DOHH2 (cell line): ENCODE measurements around the gene ADAMTS7.
"Not testable (repeated sequence)": the region's sequence is repeated elsewhere in the genome, so short reads cannot be mapped to it uniquely, and the experiment has no call there.

Source experiments
- H3F3A ChIP-seq: fragments of 200-600 bp; sonication (generic), shearing (Covaris generic); 2 replicates; pipeline ENCODE4 v1.6.0; 2016; ENCODE audit warnings: antibody characterized with exemption, mild to moderate bottlenecking; ENCODE audit not compliant: control insufficient read depth, insufficient read depth
- H3K27ac ChIP-seq: fragments of 200-600 bp; sonication (generic); 2 replicates; pipeline ENCODE4 v1.5.1; 2014; ENCODE audit warnings: low read depth, mild to moderate bottlenecking, low read length, moderate library complexity
- H3K27me3 ChIP-seq: fragments of 200-600 bp; sonication (generic); 2 replicates; pipeline ENCODE4 v1.6.1; 2014; ENCODE audit warnings: mild to moderate bottlenecking, low read length, mixed read lengths; ENCODE audit not compliant: control insufficient read depth
- H3K36me3 ChIP-seq: fragments of 200-600 bp; sonication (generic); 2 replicates; pipeline ENCODE4 v1.6.1; 2014; ENCODE audit warnings: mild to moderate bottlenecking, low read length, moderate library complexity, mixed read lengths; ENCODE audit not compliant: control insufficient read depth
- H3K4me1 ChIP-seq: fragments of 200-600 bp; sonication (generic); 2 replicates; pipeline ENCODE4 v1.6.1; 2014; ENCODE audit warnings: mild to moderate bottlenecking, low read length, mixed read lengths; ENCODE audit not compliant: control insufficient read depth
- H3K4me2 ChIP-seq: fragments of 200-600 bp; sonication (generic); 2 replicates; pipeline ENCODE4 v1.6.0; 2014; ENCODE audit warnings: mild to moderate bottlenecking, low read length, moderate library complexity
- H3K4me3 ChIP-seq: fragments of 200-600 bp; sonication (generic); 2 replicates; pipeline ENCODE4 v1.5.1; 2014; ENCODE audit warnings: mild to moderate bottlenecking, low read length, mixed read lengths
- H3K79me2 ChIP-seq: fragments of 200-600 bp; sonication (generic); 2 replicates; pipeline ENCODE4 v1.6.1; 2014; ENCODE audit warnings: mild to moderate bottlenecking, low read length, mixed read lengths; ENCODE audit not compliant: control insufficient read depth
- H3K9me2 ChIP-seq: fragments of 200-600 bp; sonication (generic); replicated peaks from 2 replicates; pipeline ENCODE4 v1.6.1; 2014; ENCODE audit warnings: mild to moderate bottlenecking, low read length, mixed read lengths; ENCODE audit not compliant: control insufficient read depth
- H3K9me3 ChIP-seq: fragments of 200-600 bp; sonication (generic); 2 replicates; pipeline ENCODE4 v1.6.1; 2014; ENCODE audit warnings: antibody characterized with exemption, low read length, mixed read lengths; ENCODE audit not compliant: control insufficient read depth, insufficient read depth
- H4K20me1 ChIP-seq: fragments of 200-600 bp; sonication (generic); 2 replicates; pipeline ENCODE4 v1.6.0; 2014; ENCODE audit warnings: low read depth, mild to moderate bottlenecking, antibody characterized with exemption, low read length, moderate library complexity; ENCODE audit not compliant: control insufficient read depth, insufficient read depth
- CTCF ChIP-seq: fragments of 200-600 bp; sonication (generic); IDR thresholded peaks from one replicate; pipeline ENCODE4 v1.5.1; 2014; ENCODE audit warnings: antibody characterized with exemption, mild to moderate bottlenecking, low read depth, low read length; ENCODE audit not compliant: poor library complexity, severe bottlenecking
- EZH2phosphoT487 ChIP-seq: fragments of 200-600 bp; sonication (generic); IDR thresholded peaks from 2 replicates; pipeline ENCODE4 v1.6.1; 2017; ENCODE audit warnings: borderline replicate concordance, mild to moderate bottlenecking, antibody characterized with exemption, low read length, moderate library complexity, mixed read lengths

ADAMTS7 gene

GRCh38 chr15:78807359-78807758 lies 3.9 kb downstream of the ADAMTS7 start:
- Histone ChIP-seq H3K27ac (no peak overlapping the region), H3K4me1 (peaks cover 16% of the 10 kb centered on the region), H3K79me2 (no peaks in the 10 kb centered on the region), H3K27me3 (peaks cover 34% of the 10 kb centered on the region), H3K9me2 (no peaks in the 10 kb centered on the region), H3K4me3 (no peak overlapping the region), H4K20me1 (no peaks in the 10 kb centered on the region), H3K4me2 (no peak overlapping the region), H3F3A (no peaks in the 10 kb centered on the region), H3K36me3 (no peaks in the 10 kb centered on the region), H3K9me3 (no peaks in the 10 kb centered on the region)
- TF ChIP-seq CTCF (no peak), EZH2phosphoT487 (no peak)

- H3K4me2 ChIP-seq = no peak overlapping the region
- H3K9me2 ChIP-seq = no peaks in the 10 kb centered on the region
- H3K27me3 ChIP-seq = peaks cover 8% of the 10 kb centered on the region
- H3K36me3 ChIP-seq = no peaks in the 10 kb centered on the region
- no peaks in the 10 kb centered on the region for H3K9me3 ChIP-seq
- no peaks in the 10 kb centered on the region for H4K20me1 ChIP-seq
- H3K4me1 ChIP-seq = no peaks in the 10 kb centered on the region
- H3K79me2 ChIP-seq = no peaks in the 10 kb centered on the region
- TF ChIP-seq EZH2phosphoT487 (no peak), CTCF (no peak)
- no peak overlapping the region for H3K27ac ChIP-seq
- H3K4me3 ChIP-seq = no peak overlapping the region
- no peaks in the 10 kb centered on the region for H3F3A ChIP-seq
Measured at GRCh38 chr15:78804391-78804792, 6.9 kb downstream of the ADAMTS7 start.

GRCh38 chr15:78800806-78801205 lies 10.5 kb downstream of the ADAMTS7 start:
- Histone ChIP-seq H3K4me1 (no peaks in the 10 kb centered on the region), H3K36me3 (no peaks in the 10 kb centered on the region), H3K4me2 (no peak overlapping the region), H3K27me3 (no peaks in the 10 kb centered on the region), H4K20me1 (no peaks in the 10 kb centered on the region), H3K4me3 (no peak overlapping the region), H3K9me2 (no peaks in the 10 kb centered on the region), H3K79me2 (no peaks in the 10 kb centered on the region), H3K9me3 (no peaks in the 10 kb centered on the region), H3F3A (no peaks in the 10 kb centered on the region), H3K27ac (no peak overlapping the region)
- no peak for TF ChIP-seq CTCF
- no peak for TF ChIP-seq EZH2phosphoT487

GRCh38 chr15:78800189-78800588 lies 11.1 kb downstream of the ADAMTS7 start:
- no peaks in the 10 kb centered on the region for H3K36me3 ChIP-seq
- no peaks in the 10 kb centered on the region for H3K9me3 ChIP-seq
- H3K4me3 ChIP-seq = no peak overlapping the region
- H3K9me2 ChIP-seq = no peaks in the 10 kb centered on the region
- H3F3A ChIP-seq = no peaks in the 10 kb centered on the region
- H3K79me2 ChIP-seq = no peaks in the 10 kb centered on the region
- no peak overlapping the region for H3K27ac ChIP-seq
- no peaks in the 10 kb centered on the region for H3K4me1 ChIP-seq
- TF ChIP-seq CTCF (no peak), EZH2phosphoT487 (no peak)
- no peak overlapping the region for H3K4me2 ChIP-seq
- no peaks in the 10 kb centered on the region for H4K20me1 ChIP-seq
- H3K27me3 ChIP-seq = no peaks in the 10 kb centered on the region

GRCh38 chr15:78799102-78799501 lies 12.2 kb downstream of the ADAMTS7 start:
- H3F3A ChIP-seq = not testable (repeated sequence)

More at GRCh38 chr15:78799102-78799501, 12.2 kb downstream of the ADAMTS7 start:
- not testable (repeated sequence) for H3K9me2 ChIP-seq, H3K4me2 ChIP-seq, H3K4me3 ChIP-seq, H3K4me1 ChIP-seq, H3K36me3 ChIP-seq, H3K27ac ChIP-seq, H3K79me2 ChIP-seq, H3K9me3 ChIP-seq, H4K20me1 ChIP-seq, H3K27me3 ChIP-seq
